Measurements from ENCODE around the gene LORICRIN. TPM values are rescaled to one million over a fixed set of nuclear protein-coding genes. Genes with fewer than 3 reads are reported as not detected.

The LORICRIN gene
- polyA plus RNA-seq, 1 of the 3 experiments (the other 2 are of a cell fraction): not detected

DNA sequence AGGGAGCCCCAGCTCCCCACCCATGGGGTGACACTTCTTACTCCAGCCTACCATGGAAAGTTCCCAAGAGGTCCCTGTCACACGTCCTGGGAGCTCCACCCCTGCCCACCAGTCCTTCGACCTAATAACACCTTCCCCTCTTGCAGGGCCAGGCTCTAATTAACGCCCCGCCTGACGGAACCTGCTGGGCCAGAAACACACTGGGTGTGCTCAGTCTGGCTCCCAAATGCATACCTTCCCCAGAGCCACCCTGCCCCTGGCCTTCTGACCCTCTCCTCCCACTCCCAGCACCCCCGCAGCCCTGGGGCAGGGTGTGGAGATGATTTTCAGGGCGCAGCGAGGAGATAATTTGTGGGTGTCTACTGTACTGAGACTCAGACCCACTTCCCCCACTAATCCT is 32.7 kb downstream of the LORICRIN start:
- Histone ChIP-seq H3K4me3 (ENCODE audit: low read depth in 2 of 2, low read length in 1 of 2) (no peak overlapping the region), H3K36me3 (replicated peaks in 1 of 2; ENCODE audit: control insufficient read depth in 1 of 2, insufficient read depth in 2 of 2, low read length in 1 of 2) (no peaks in the 10 kb centered on the region), H3K4me1 (ENCODE audit: control insufficient read depth in 1 of 2, insufficient read depth in 2 of 2, low read depth in 1 of 2, low read length in 1 of 2) (no peaks in the 10 kb centered on the region), H3K4me2 (no peak overlapping the region), H3K9ac (no peak overlapping the region), H4K20me1 (ENCODE audit: insufficient read depth) (no peaks in the 10 kb centered on the region), H3K9me2 (no peaks in the 10 kb centered on the region), H2AFZ (ENCODE audit: low read depth) (no peak overlapping the region), H3K27me3 (ENCODE audit: insufficient read depth) (peaks cover 30% of the 10 kb centered on the region), H3F3A (replicated peaks; ENCODE audit: insufficient read depth) (no peaks in the 10 kb centered on the region), H3K79me2 (ENCODE audit: insufficient read depth) (no peaks in the 10 kb centered on the region), H3K27ac (ENCODE audit: low read depth in 2 of 2, low read length in 1 of 2) (no peak overlapping the region), H3K9me3 (no peaks in the 10 kb centered on the region)
- POLR2A ChIA-PET: no interaction called here
- CTCF ChIA-PET: no interaction called here
- TF ChIP-seq RFX5 (IDR thresholded peaks at IDR 0.05; ENCODE audit: low read length) (no peak), SIN3A (IDR thresholded peaks at IDR 0.05; ENCODE audit: borderline replicate concordance, low read depth, low read length) (no peak), TAF1 (IDR thresholded peaks at IDR 0.05; ENCODE audit: borderline replicate concordance, low read depth, low read length) (no peak), POLR2AphosphoS5 (IDR thresholded peaks at IDR 0.05; ENCODE audit: low read depth, low read length) (no peak), ELF1 (IDR thresholded peaks at IDR 0.05) (no peak), FOSL2 (IDR thresholded peaks at IDR 0.05; ENCODE audit: borderline replicate concordance, low read depth) (no peak), RAD21 (IDR thresholded peaks at IDR 0.05; ENCODE audit: low read length) (no peak), RCOR1 (IDR thresholded peaks at IDR 0.05; ENCODE audit: low read length) (no peak), NFIC (IDR thresholded peaks at IDR 0.05; ENCODE audit: borderline replicate concordance) (no peak), GABPA (IDR thresholded peaks at IDR 0.05; ENCODE audit: low read depth) (no peak), CHD2 (IDR thresholded peaks at IDR 0.05; ENCODE audit: low read length, partially characterized antibody) (no peak)
- TF ChIP-seq, protein P1, sequence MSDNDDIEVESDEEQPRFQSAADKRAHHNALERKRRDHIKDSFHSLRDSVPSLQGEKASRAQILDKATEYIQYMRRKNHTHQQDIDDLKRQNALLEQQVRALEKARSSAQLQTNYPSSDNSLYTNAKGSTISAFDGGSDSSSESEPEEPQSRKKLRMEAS (IDR thresholded peaks at IDR 0.05; ENCODE audit: low read depth): no peak
- 10% methylated on average over 8 of the region's 8 CpGs for WGBS (ENCODE audit: low lambda C conversion rate)
- DNase-seq: no peak

DNA sequence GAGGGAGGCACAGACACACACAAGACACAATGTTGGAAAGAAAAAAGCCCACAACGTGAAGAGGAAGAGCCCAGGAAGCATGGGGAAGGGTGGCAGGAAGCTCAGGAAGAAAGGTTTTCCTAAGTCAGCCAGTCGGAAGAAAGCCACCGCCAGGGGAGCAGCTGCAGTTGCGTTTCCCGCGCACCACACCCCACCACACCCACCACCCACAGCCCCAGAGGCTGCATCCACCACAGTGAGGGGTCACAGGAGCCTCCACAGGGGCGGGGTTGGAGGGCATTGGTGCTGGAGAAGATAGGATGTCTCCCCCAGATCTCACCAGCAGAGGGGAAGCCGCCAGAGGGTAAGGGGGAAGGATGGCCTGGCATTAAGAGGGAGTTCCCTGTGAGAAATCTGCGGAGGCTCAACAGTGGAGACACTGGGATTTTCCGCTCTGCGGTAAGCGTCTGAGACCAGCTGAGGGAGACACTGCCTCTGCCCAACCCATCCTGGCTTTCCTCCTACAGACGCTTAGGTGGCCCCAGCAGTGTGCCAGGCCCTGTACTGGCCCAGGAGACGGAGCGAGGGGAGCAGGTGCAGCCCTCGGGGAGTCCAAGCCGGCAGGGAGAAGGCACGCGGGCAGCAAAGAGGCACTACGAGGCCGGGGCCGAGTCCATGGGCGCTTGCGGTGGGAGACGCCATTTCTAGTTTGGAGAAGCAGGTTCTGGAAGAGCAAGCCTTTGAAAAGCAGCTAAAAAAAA is 33.4 kb downstream of the LORICRIN start:
- ChIA-PET CTCF (interaction anchor here (0.6 to 1.0 kb wide), 2 partner anchors 11 to 61 kb away, joined by 3 read pairs; no protein-coding TSS in a partner anchor), POLR2A (no interaction called here)
- Histone ChIP-seq H3K36me3 (replicated peaks in 1 of 2; ENCODE audit: control insufficient read depth in 1 of 2, insufficient read depth in 2 of 2, low read length in 1 of 2) (no peaks in the 10 kb centered on the region), H3K9me2 (no peaks in the 10 kb centered on the region), H3K4me2 (no peak overlapping the region), H3K9me3 (no peaks in the 10 kb centered on the region), H3K4me1 (ENCODE audit: control insufficient read depth in 1 of 2, insufficient read depth in 2 of 2, low read depth in 1 of 2, low read length in 1 of 2) (no peaks in the 10 kb centered on the region), H3K27me3 (ENCODE audit: insufficient read depth) (peaks cover 30% of the 10 kb centered on the region), H3K4me3 (ENCODE audit: low read depth in 2 of 2, low read length in 1 of 2) (no peak overlapping the region), H3F3A (replicated peaks; ENCODE audit: insufficient read depth) (no peaks in the 10 kb centered on the region), H4K20me1 (ENCODE audit: insufficient read depth) (no peaks in the 10 kb centered on the region), H2AFZ (ENCODE audit: low read depth) (no peak overlapping the region), H3K27ac (ENCODE audit: low read depth in 2 of 2, low read length in 1 of 2) (no peak overlapping the region), H3K79me2 (ENCODE audit: insufficient read depth) (no peaks in the 10 kb centered on the region), H3K9ac (no peak overlapping the region)
- DNase-seq: no peak
- TF ChIP-seq MXI1 (IDR thresholded peaks at IDR 0.05; ENCODE audit: low read depth, low read length) (no peak), NRF1 (IDR thresholded peaks at IDR 0.05; ENCODE audit: low read depth, low read length) (no peak), GABPA (IDR thresholded peaks at IDR 0.05; ENCODE audit: low read depth) (no peak), SIN3A (IDR thresholded peaks at IDR 0.05; ENCODE audit: borderline replicate concordance, low read depth, low read length) (no peak), FOXJ3 (CRISPR knock-in tag; IDR thresholded peaks at IDR 0.05) (no peak), YY1 (IDR thresholded peaks at IDR 0.05; ENCODE audit: low read depth) (no peak), TAF1 (IDR thresholded peaks at IDR 0.05; ENCODE audit: borderline replicate concordance, low read depth, low read length) (no peak), RAD21 (IDR thresholded peaks at IDR 0.05; ENCODE audit: low read length) (no peak), USF1 (IDR thresholded peaks at IDR 0.05; ENCODE audit: borderline replicate concordance, low read depth) (no peak), EZH2phosphoT487 (IDR thresholded peaks at IDR 0.05; ENCODE audit: borderline replicate concordance, low read depth) (no peak), SMC3 (IDR thresholded peaks at IDR 0.05; ENCODE audit: low read depth, low read length) (no peak), IRF3 (IDR thresholded peaks at IDR 0.05; ENCODE audit: low read depth, low read length) (no peak)
- TF ChIP-seq, protein P2, sequence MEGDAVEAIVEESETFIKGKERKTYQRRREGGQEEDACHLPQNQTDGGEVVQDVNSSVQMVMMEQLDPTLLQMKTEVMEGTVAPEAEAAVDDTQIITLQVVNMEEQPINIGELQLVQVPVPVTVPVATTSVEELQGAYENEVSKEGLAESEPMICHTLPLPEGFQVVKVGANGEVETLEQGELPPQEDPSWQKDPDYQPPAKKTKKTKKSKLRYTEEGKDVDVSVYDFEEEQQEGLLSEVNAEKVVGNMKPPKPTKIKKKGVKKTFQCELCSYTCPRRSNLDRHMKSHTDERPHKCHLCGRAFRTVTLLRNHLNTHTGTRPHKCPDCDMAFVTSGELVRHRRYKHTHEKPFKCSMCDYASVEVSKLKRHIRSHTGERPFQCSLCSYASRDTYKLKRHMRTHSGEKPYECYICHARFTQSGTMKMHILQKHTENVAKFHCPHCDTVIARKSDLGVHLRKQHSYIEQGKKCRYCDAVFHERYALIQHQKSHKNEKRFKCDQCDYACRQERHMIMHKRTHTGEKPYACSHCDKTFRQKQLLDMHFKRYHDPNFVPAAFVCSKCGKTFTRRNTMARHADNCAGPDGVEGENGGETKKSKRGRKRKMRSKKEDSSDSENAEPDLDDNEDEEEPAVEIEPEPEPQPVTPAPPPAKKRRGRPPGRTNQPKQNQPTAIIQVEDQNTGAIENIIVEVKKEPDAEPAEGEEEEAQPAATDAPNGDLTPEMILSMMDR (IDR thresholded peaks at IDR 0.05): no peak
- TF ChIP-seq, protein P3, sequence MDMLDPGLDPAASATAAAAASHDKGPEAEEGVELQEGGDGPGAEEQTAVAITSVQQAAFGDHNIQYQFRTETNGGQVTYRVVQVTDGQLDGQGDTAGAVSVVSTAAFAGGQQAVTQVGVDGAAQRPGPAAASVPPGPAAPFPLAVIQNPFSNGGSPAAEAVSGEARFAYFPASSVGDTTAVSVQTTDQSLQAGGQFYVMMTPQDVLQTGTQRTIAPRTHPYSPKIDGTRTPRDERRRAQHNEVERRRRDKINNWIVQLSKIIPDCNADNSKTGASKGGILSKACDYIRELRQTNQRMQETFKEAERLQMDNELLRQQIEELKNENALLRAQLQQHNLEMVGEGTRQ (IDR thresholded peaks at IDR 0.05; ENCODE audit: borderline replicate concordance, low read depth, low read length): no peak
- 28% methylated on average over 22 of the region's 25 CpGs for WGBS (ENCODE audit: low lambda C conversion rate)

All from SK-N-SH (cell line).